Measurements from ENCODE around the gene COQ8A.
"Not testable (repeated sequence)": the region's sequence is repeated elsewhere in the genome, so short reads cannot be mapped to it uniquely, and the experiment has no call there.

COQ8A gene

GRCh38 chr1:226985839-226986463 is 45.9 kb downstream of the COQ8A start:
- no peak for DNase-seq (ENCODE audit: low spot score)

GRCh38 chr1:226986496-226987178 is 46.5 kb downstream of the COQ8A start:
- no peak for DNase-seq (ENCODE audit: low spot score)

GRCh38 chr1:226987179-226987536 is 47.1 kb downstream of the COQ8A start:
- DNase-seq (ENCODE audit: low spot score) = no peak

- no peak for DNase-seq (ENCODE audit: low spot score)
Measured at GRCh38 chr1:226987623-226988333, 47.7 kb downstream of the COQ8A start.

GRCh38 chr1:226988334-226988666 is 48.2 kb downstream of the COQ8A start:
- peak; percentile 69 for DNase-seq (ENCODE audit: low spot score)

- DNase-seq (ENCODE audit: low spot score) = no peak
Measured at GRCh38 chr1:226989085-226989920, 49.2 kb downstream of the COQ8A start.

- DNase-seq (ENCODE audit: low spot score) = no peak
Measured at GRCh38 chr1:226990133-226990716, 50.1 kb downstream of the COQ8A start.

- no peak for DNase-seq (ENCODE audit: low spot score)
Measured at GRCh38 chr1:226991920-226992319, 51.8 kb downstream of the COQ8A start.

- no peak for DNase-seq (ENCODE audit: low spot score)
Measured at GRCh38 chr1:226993814-226994585, 53.9 kb downstream of the COQ8A start.

- DNase-seq (ENCODE audit: low spot score) = no peak
Measured at GRCh38 chr1:226994586-226995364, 54.7 kb downstream of the COQ8A start.

- DNase-seq (ENCODE audit: low spot score) = no peak
Measured at GRCh38 chr1:226995365-226996332, 55.6 kb downstream of the COQ8A start.

- DNase-seq (ENCODE audit: low spot score) = not testable (repeated sequence)
Measured at GRCh38 chr1:226999579-226999978, 59.5 kb downstream of the COQ8A start.

- DNase-seq (ENCODE audit: low spot score) = no peak
Measured at GRCh38 chr1:227002531-227003049, 62.5 kb downstream of the COQ8A start.

GRCh38 chr1:227003165-227003564 is 63.1 kb downstream of the COQ8A start:
- no peak for DNase-seq (ENCODE audit: low spot score)

GRCh38 chr1:227004796-227005195 is 64.7 kb downstream of the COQ8A start:
- no peak for DNase-seq (ENCODE audit: low spot score)

- no peak for DNase-seq (ENCODE audit: low spot score)
Measured at GRCh38 chr1:227006226-227006796, 66.2 kb downstream of the COQ8A start.

- DNase-seq (ENCODE audit: low spot score) = no peak
Measured at GRCh38 chr1:227009937-227010336, 69.8 kb downstream of the COQ8A start.

- no peak for DNase-seq (ENCODE audit: low spot score)
Measured at GRCh38 chr1:227010645-227011044, 70.6 kb downstream of the COQ8A start.

- no peak for DNase-seq (ENCODE audit: low spot score)
Measured at GRCh38 chr1:227016990-227017389, 76.9 kb downstream of the COQ8A start.
